ENCODE results near the gene PPIL6.
A peak's percentile ranks its signal among the peaks of the same experiment; 100 is the strongest.
"Not testable (repeated sequence)": the region's sequence is repeated elsewhere in the genome, so short reads cannot be mapped to it uniquely, and the experiment has no call there.

Gene PPIL6

GRCh38 chr6:109466212-109466923 lies 25.9 kb upstream of the PPIL6 start:
- no peak for DNase-seq (ENCODE audit: low read depth)

GRCh38 chr6:109465772-109466171 lies 25.3 kb upstream of the PPIL6 start:
- no peak for DNase-seq (ENCODE audit: low read depth)

- no peak for DNase-seq (ENCODE audit: low read depth)
These were observed 21.5 kb upstream of the PPIL6 start for GRCh38 chr6:109461733-109462526.

GRCh38 chr6:109461205-109461604 lies 20.8 kb upstream of the PPIL6 start:
- DNase-seq (ENCODE audit: low read depth) = not testable (repeated sequence)

- DNase-seq (ENCODE audit: low read depth) = no peak
These were observed 19.9 kb upstream of the PPIL6 start for GRCh38 chr6:109460161-109460829.

GRCh38 chr6:109458774-109459531 lies 18.5 kb upstream of the PPIL6 start:
- DNase-seq (ENCODE audit: low read depth) = no peak

- no peak for DNase-seq (ENCODE audit: low read depth)
These were observed 17.2 kb upstream of the PPIL6 start for GRCh38 chr6:109457562-109457996.

- DNase-seq (ENCODE audit: low read depth) = peak; percentile 71
These were observed 16.5 kb upstream of the PPIL6 start for GRCh38 chr6:109456710-109457561.

- no peak for DNase-seq (ENCODE audit: low read depth)
These were observed 15.7 kb upstream of the PPIL6 start for GRCh38 chr6:109456111-109456583.

GRCh38 chr6:109455437-109456110 lies 15.1 kb upstream of the PPIL6 start, which contains the start of gene MICAL1:
Gene MICAL1 (minus strand): TSS chr6:109455772. CDS start chr6:109454196, 1,576 bp downstream.
- DNase-seq (ENCODE audit: low read depth) = no peak

- no peak for DNase-seq (ENCODE audit: low read depth)
These were observed 14.3 kb upstream of the PPIL6 start for GRCh38 chr6:109454496-109455436.

GRCh38 chr6:109453594-109454495 lies 13.4 kb upstream of the PPIL6 start:
- no peak for DNase-seq (ENCODE audit: low read depth)

GRCh38 chr6:109453156-109453555 lies 12.7 kb upstream of the PPIL6 start:
- DNase-seq (ENCODE audit: low read depth) = no peak

GRCh38 chr6:109452181-109452580 lies 11.8 kb upstream of the PPIL6 start:
- DNase-seq (ENCODE audit: low read depth) = no peak

GRCh38 chr6:109451376-109451775 lies 10.9 kb upstream of the PPIL6 start:
- no peak for DNase-seq (ENCODE audit: low read depth)

- no peak for DNase-seq (ENCODE audit: low read depth)
These were observed 10.4 kb upstream of the PPIL6 start for GRCh38 chr6:109450801-109451200.

GRCh38 chr6:109449795-109450673 lies 9.6 kb upstream of the PPIL6 start:
- no peak for DNase-seq (ENCODE audit: low read depth)

Data from GM04503 (cell line).